ENCODE results near the gene PTGIS.

The PTGIS gene

DNA sequence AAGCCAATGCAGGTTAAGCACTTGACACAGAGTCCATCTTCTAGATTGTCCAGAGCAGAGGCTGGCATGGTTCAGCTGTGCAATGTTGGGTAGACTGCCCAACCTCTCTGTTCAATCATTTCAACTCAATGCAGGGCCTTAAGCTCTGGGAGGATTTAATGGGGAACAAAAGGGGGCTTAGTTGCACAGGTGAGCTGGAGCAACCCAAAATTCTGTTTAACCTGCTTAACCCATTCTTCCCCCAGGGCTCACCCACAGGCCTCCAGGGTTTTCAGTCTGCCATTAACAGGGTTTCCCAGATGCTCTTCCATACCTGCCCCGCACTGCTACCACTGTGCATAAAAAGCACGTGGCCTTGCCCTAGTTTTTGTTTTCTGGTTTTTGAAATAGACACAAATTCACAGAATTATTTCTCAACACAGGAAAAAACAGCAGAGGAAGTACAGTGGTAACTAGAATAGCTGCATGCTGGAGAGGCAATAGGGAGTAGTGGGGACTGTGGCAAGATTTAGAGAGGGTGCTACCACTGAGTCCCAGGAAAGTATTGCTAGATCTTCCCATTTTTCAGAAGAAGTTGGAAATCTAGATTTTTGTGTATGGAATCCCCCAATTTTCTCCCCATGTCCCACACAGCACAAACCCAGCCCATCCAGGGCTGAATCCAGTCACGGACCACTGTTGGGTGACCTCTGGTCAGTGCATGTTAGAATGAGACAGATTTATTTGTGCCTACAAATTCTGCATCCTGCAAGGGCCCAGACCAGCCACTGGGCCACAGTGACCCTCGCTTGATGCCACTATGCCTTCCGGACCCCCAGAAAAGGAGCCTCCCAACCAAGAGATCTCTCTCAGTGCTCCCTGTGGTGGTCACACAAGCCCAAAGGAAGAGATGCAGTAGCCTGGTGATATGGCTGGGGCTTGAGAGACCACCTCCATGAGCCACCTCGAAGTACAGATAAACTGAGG, 4.6 kb downstream of the PTGIS start:
- TF ChIP-seq ZFX (IDR thresholded peaks at IDR 0.05), result no peak
- no peak for TF ChIP-seq CTCF (conservative IDR thresholded peaks at IDR 0.05)

GRCh38 chr20:49562311-49563014, 5.5 kb downstream of the PTGIS start:
- H3K27ac ChIP-seq, result no peak overlapping the region
- no peak for TF ChIP-seq ZFX (IDR thresholded peaks at IDR 0.05)

More for the DNA sequence above, 4.6 kb downstream of the PTGIS start:
- H3K27ac ChIP-seq, result no peak overlapping the region

DNA sequence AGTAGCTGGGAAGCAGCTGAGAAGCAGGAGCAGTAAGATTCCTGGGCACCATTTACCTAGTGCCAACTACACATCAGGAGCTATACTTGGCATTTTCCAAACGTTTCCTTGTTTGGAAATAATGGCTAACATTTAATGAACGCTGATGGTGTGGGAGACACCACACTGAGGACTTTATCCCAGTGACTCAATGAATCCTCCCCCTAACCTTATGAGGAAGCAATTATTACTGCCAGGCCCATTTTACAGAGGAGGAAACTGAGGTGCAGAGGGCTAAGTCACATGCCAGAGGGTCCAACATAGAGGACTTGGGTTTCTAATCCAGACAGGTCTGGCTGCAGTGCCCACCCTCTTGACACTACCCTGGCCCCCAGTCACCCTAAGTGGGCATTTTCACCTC, 6.1 kb downstream of the PTGIS start:
- TF ChIP-seq ZFX (IDR thresholded peaks at IDR 0.05) (no peak), CTCF (conservative IDR thresholded peaks at IDR 0.05) (no peak)
- no peak overlapping the region for H3K27ac ChIP-seq

GRCh38 chr20:49561256-49561655, 6.7 kb downstream of the PTGIS start:
- TF ChIP-seq ZFX (IDR thresholded peaks at IDR 0.05), result no peak
- TF ChIP-seq CTCF (conservative IDR thresholded peaks at IDR 0.05), result no peak
- H3K27ac ChIP-seq, result no peak overlapping the region

DNA sequence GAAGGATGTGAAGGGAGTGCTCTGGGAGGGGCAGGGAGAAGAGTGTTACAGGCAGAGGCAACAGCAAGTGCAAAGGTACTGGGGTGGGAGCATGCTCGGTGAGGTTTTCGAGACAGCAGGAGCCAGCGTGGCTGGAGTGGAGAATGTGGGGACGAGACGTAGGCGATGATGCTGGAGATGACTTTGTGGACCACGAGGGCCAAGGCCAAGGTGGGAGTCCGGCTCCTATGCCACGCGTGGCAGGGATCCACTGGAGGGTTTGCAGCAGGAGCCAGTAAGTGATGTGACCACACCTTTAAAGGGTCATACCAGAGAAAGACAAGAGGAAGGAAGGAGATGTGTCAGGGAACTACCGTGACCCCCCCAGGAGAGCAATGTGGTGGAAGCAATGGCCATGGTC, 7.3 kb downstream of the PTGIS start:
- TF ChIP-seq ZFX (IDR thresholded peaks at IDR 0.05), result no peak
- no peak for TF ChIP-seq CTCF (conservative IDR thresholded peaks at IDR 0.05)
- H3K27ac ChIP-seq, result no peak overlapping the region

DNA sequence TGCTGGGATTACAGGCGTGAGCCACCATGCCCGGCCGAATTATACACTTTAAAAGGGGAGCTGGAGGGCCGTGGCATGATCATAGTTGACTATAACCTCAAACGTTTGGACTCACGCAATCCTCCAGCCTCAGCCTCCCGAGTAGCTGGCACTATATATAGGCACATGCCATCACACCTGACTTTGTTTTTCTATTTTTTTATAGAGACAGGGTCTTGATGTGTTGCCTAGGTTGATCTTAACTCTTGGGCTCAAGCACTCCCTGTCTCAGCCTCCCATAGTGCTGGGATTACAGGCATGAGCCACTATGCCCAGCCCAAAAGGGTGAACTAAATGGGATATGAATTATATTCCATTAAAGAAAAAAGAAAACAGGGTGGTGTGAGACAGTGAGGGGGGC, 7.8 kb downstream of the PTGIS start:
- no peak for TF ChIP-seq CTCF (conservative IDR thresholded peaks at IDR 0.05)
- TF ChIP-seq ZFX (IDR thresholded peaks at IDR 0.05), result no peak
- H3K27ac ChIP-seq, result no peak overlapping the region

GRCh38 chr20:49559411-49560081, 8.4 kb downstream of the PTGIS start:
- H3K27ac ChIP-seq, result no peak overlapping the region
- no peak for TF ChIP-seq ZFX (IDR thresholded peaks at IDR 0.05)
- TF ChIP-seq CTCF (conservative IDR thresholded peaks at IDR 0.05), result no peak

Data from C4-2B (cell line).